HG03354 (cell line): ENCODE data around the gene MOK.
A peak's percentile ranks its signal among the peaks of the same experiment; 100 is the strongest.
"Not testable (repeated sequence)": the region's sequence is repeated elsewhere in the genome, so short reads cannot be mapped to it uniquely, and the experiment has no call there.

Source experiments
- ATAC-seq: cut with Tn5 transposase; IDR thresholded peaks from one replicate; pipeline ENCODE4 v1.9.1; 2021; ENCODE audit warnings: mild to moderate bottlenecking; ENCODE audit not compliant: unreplicated experiment, poor library complexity, severe bottlenecking

MOK gene

GRCh38 chr14:102251161-102251560 lies 53.8 kb downstream of the MOK start:
- no peak for ATAC-seq

GRCh38 chr14:102250636-102251035 lies 54.3 kb downstream of the MOK start:
- ATAC-seq: no peak

GRCh38 chr14:102249981-102250380 lies 55.0 kb downstream of the MOK start:
- no peak for ATAC-seq

DNA sequence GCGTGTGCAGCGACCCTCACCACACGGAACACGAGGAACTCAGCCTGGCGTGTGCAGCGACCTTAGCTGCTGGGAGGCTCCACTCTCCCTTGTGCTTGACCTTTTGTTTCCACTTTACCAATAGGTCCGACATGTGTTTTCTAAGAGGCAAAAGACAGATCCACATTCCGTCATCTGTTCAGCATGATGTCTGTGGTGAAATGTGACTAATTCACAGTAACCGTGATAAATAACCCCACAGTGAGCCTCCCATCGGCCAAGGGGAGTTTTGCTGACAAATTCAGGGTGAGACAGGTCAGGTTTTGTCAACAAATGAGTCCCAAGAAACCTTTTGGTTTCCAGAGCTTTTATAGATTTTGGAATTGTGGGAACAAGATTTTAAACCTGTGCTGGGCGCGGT lies 55.9 kb downstream of the MOK start:
- ATAC-seq: no peak

DNA sequence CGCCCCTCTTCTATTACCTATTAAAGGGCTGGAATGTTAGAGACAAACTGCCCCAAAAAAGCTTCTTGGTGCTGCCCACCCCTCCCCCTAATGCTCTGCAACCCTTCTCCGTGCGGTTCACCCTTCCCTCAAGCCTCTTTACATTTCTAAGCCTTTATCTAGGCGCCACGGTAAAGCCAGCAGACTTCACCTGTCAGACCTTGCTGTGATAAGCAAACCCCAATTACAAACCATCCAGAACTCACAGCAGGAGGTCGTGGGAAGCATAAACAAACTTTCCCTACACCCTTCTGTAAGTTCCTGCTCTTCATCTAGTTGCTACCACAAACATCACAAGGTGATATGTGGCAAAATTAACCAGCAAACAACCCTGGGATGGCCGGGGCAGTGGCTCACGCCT lies 56.8 kb downstream of the MOK start:
- ATAC-seq: no peak

- no peak for ATAC-seq
Measured at GRCh38 chr14:102246071-102246470, 58.9 kb downstream of the MOK start.

GRCh38 chr14:102243795-102244194 lies 61.2 kb downstream of the MOK start:
- not testable (repeated sequence) for ATAC-seq

DNA sequence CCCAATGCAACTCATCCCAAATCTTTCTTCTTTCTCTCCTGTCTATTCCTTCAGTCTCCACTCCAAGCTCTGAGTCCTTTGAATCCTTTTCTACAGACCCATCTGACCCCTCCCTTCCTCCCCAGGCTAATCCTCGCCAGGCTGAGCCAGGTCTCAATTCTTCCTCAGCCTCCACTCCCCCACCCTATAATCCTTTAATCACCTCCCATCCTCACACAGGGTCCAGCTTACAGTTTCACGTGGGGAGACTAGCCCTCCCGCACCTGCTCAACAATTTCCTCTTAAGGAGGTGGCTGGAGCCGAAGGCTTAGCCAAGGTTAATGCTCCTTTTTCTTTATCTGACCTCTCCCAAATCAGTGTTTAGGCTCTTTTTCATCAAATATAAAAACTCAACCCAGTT lies 63.8 kb downstream of the MOK start:
- ATAC-seq: no peak

GRCh38 chr14:102240481-102240880 lies 64.5 kb downstream of the MOK start:
- not testable (repeated sequence) for ATAC-seq

DNA sequence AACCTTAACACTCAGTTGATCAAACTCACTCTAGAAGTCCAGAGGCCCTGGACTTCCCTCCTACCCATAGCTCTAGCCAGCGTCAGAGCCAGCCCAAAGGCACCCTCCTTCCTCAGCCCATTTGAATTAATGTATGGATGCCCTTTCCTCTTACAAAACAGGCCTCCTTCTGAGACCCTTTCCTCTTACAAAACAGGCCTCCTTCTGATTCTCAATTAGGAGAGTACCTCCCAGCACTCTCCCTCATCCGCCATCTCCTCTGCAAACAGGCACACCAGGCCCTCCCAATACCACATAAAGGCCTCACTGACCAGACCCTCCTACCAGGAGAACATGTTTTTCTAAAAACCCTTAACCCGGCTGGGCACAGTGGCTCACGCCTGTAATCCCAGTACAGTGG lies 65.7 kb downstream of the MOK start:
- ATAC-seq: no peak

GRCh38 chr14:102238766-102239165 lies 66.2 kb downstream of the MOK start:
- no peak for ATAC-seq

DNA sequence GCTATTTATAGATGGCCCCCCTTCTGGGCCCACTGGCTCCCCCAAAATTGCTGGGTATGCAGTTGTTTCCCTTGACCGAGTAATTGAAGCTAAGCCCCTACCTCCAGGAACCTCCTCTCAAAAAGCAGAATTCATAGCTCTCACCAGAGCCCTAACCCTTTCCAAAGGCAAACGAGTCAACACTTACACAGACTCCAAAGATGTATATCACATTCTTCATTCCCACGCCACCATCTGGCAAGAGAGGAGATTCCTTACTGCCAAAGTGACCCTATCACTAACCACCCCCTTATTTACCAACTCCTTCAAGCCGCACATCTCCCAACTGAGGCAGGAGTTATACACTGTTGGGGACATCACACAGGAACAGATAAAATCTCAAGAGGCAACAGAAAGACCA lies 66.8 kb downstream of the MOK start:
- ATAC-seq: no peak

DNA sequence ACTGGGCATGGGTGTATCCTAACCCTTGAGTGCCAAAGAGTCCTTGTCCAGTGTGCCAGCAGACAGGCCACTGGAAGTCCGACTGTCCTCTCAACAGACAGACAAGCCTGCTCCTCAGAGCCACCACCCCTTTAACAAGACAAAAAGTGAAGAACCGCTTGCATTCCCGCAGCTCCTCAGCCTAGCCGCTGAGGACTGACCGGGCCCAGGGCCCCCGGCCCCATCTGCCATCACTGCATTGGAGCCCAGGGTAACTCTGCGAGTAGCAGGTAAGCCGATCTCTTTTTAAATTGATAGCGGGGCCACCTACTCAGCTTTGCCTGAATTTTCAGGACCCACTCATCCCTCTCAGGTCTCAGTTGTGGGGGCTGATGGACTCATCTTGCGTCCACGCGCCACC lies 68.9 kb downstream of the MOK start:
- no peak for ATAC-seq

GRCh38 chr14:102235275-102235897 lies 69.6 kb downstream of the MOK start:
- peak; percentile 70 for ATAC-seq

DNA sequence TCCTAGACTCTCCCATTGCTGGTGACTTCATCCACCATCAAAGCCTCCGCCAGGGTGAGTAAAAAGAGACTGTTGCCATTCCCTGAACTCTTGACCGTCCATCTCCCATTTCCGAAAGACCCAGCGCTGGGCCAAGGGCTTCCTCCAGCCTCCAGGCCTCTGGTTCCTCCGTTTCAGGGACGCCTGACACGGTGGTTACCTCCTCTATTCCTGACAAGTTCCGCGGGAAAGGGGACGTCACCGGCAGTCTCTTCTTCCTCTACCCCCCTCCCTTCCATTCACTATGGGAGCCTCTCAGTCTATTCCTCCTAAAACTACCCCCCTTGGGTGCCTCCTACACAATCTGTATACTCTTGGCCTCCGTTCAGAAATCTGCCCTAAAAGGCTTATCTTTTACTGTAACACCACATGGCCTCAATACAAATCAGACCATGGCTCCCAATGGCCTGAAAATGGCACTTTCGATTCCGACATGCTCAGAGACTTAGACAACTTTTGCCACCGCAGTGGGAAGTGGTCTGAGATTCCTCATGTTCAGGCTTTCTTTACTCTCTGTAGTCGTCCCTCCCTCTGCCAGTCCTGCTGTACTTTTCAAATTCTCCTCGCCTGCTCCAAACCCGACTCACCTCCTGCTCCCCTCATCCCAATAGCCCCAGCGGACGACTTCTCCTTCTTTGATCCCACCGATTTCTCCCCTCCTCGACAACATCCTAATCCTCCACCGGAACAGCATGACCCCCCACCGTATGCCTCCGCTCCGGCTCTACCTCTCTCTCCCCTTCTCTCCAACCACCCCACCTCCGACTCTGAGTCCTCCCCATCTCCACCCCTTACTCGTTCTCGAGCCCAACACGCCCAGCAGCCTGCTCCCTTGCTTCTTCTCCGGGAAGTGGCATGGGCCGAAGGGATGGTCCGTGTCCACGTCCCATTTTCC lies 70.4 kb downstream of the MOK start:
- ATAC-seq: no peak

DNA sequence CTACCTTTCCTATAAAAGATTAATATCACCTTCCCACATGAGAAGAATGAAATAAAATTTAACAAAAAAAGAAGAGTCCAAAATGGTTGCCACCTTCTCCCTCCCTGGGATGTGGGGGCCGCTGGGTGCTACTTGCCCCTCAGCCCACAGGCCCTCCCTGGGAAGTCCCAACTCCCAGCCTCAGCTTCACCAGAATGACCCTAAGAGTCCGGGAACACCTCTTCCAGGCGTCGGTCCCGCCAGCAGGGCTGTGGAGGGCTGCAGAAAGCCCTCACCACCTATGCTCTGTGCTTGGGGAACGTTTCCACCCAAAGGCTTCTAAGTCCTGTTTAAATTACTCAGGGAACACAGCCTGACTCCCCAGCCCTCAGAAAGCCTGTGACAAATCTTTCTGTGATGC lies 71.9 kb downstream of the MOK start:
- no peak for ATAC-seq

GRCh38 chr14:102232348-102232625 lies 72.7 kb downstream of the MOK start:
- no peak for ATAC-seq

GRCh38 chr14:102231476-102232347 lies 73.3 kb downstream of the MOK start:
- no peak for ATAC-seq

DNA sequence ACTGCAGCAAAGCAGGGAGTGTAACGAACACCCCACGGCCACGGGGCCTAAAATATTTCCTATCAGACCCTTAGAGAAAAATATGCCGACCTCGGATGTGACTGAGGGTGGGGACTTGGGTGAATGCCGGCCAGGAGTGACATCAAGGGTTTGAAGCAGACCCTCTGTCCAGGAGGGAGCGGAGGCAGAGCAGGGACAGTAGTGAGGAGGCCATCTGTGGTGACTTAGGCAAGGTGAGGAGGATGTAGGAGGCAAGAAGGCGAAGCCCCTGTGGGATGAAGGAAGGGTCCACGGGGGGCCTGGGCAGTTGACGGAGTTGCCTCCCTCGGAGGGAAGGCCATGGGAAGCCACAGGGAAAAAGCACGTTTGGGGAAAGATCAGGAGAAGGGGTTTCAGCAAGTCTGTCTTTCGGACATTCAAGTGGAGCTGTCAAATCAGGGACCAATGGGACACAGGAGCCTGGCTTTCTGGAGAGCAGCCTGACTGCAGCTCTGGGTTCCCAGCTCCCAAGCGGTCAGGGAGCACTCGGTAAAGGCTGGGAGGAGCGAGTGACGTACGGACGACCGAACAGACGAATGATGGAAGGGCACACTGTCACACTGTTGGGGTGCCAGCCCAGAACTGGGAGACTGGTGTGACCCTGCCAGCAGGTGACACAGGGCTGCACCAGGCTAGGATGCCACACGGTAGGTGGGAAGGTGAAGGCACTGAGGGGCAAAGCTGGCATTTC lies 74.3 kb downstream of the MOK start:
- no peak for ATAC-seq

- ATAC-seq: no peak
Measured at GRCh38 chr14:102229739-102230092, 75.2 kb downstream of the MOK start.
